Smooth muscle cell (in vitro differentiated cells): ENCODE measurements around the gene HSPBP1. TPM values are rescaled to one million over a fixed set of nuclear protein-coding genes. Genes with fewer than 3 reads are reported as not detected.
A peak's percentile ranks its signal among the peaks of the same experiment; 100 is the strongest.

Experiments used
- DNase-seq: peaks from one replicate; lab custom pipeline; 2025; ENCODE audit not compliant: unreplicated experiment; lab: John Stamatoyannopoulos, UW
- H2AFZ ChIP-seq: fragments of 200-600 bp; sonication (generic); 2 replicates; pipeline ENCODE4 v1.6.0; 2016; ENCODE audit warnings: antibody characterized with exemption, low read depth, mild to moderate bottlenecking
- H3F3A ChIP-seq: fragments of 200-600 bp; sonication (generic); 2 replicates; pipeline ENCODE4 v1.6.0; 2017; ENCODE audit warnings: antibody characterized with exemption, low read depth
- H3K27ac ChIP-seq: fragments of 200-600 bp; sonication (generic); 2 replicates; pipeline ENCODE4 v1.5.1; 2016; ENCODE audit warnings: low read depth, mild to moderate bottlenecking
- H3K27me3 ChIP-seq: fragments of 200-600 bp; sonication (generic); 2 replicates; pipeline ENCODE4 v1.6.1; 2016; ENCODE audit warnings: low read depth, mild to moderate bottlenecking
- H3K36me3 ChIP-seq: fragments of 200-600 bp; sonication (generic); 2 replicates; pipeline ENCODE4 v1.5.1; 2016; ENCODE audit warnings: low read depth
- H3K4me1 ChIP-seq: fragments of 200-600 bp; sonication (generic); 2 replicates; pipeline ENCODE4 v1.5.1; 2016; ENCODE audit warnings: low read depth
- H3K4me2 ChIP-seq: fragments of 200-600 bp; sonication (generic); 2 replicates; pipeline ENCODE4 v1.6.0; 2016; ENCODE audit warnings: mild to moderate bottlenecking
- H3K4me3 ChIP-seq: fragments of 200-600 bp; sonication (generic); 2 replicates; pipeline ENCODE4 v1.5.1; 2016; ENCODE audit warnings: mild to moderate bottlenecking
- H3K79me2 ChIP-seq: fragments of 200-600 bp; sonication (generic); 2 replicates; pipeline ENCODE4 v1.6.0; 2016; ENCODE audit warnings: low read depth, mild to moderate bottlenecking
- H3K9ac ChIP-seq: fragments of 200-600 bp; sonication (generic); 2 replicates; pipeline ENCODE4 v1.6.0; 2016; ENCODE audit warnings: low read depth
- H3K9me3 ChIP-seq: fragments of 200-600 bp; sonication (generic); replicated peaks from 2 replicates; pipeline ENCODE4 v1.5.1; 2016; ENCODE audit warnings: low read depth
- H4K20me1 ChIP-seq: fragments of 200-600 bp; sonication (generic); 2 replicates; pipeline ENCODE4 v1.6.0; 2016; ENCODE audit warnings: low read depth
- CTCF ChIP-seq: fragments of 200-600 bp; sonication (generic); IDR thresholded peaks from 2 replicates; pipeline ENCODE4 v1.5.1; 2017; ENCODE audit warnings: borderline replicate concordance, mild to moderate bottlenecking, antibody characterized with exemption; ENCODE audit not compliant: insufficient read depth, poor library complexity, severe bottlenecking
- WGBS: methylation state at CpG from one replicate; pipeline ENCODE4 v1.1.7; 2016; ENCODE audit warnings: low lambda C conversion rate; 5-methylcytosine and 5-hydroxymethylcytosine counted together
- polyA plus RNA-seq: library from polyadenylated mRNA; unstranded; fragments of >200 nt; fragmentation: Nextera tagmentation; extraction: Ambion mirVana; gene quantifications from 2 replicates; pipeline ENCODE4 v1.2.1, GENCODE V29; 2016
- total RNA-seq: library from RNA; depleted of rRNA; stranded (reverse); fragments of >200 nt; gene quantifications from 2 replicates; pipeline ENCODE4 v1.2.3, GENCODE V29; 2014

HSPBP1 gene
- total and polyA plus RNA-seq, 2 experiments from 2014 or later = 21.5 to 80.0 TPM

GRCh38 chr19:55319785-55320184, 39.9 kb upstream of the HSPBP1 start:
- no peaks in the 10 kb centered on the region for H3F3A ChIP-seq
- H3K27ac ChIP-seq = no peak overlapping the region
- no peak for DNase-seq
- no peak overlapping the region for H3K9ac ChIP-seq
- WGBS = 26% methylated on average over 21 of the region's 21 CpGs
- H3K4me3 ChIP-seq = peak overlapping the region; percentile 32
- H3K4me2 ChIP-seq = peak overlapping the region; percentile 85
- peak overlapping the region; percentile 84 for H2AFZ ChIP-seq
- H3K27me3 ChIP-seq = no peaks in the 10 kb centered on the region
- no peaks in the 10 kb centered on the region for H3K36me3 ChIP-seq
- TF ChIP-seq CTCF = no peak
- H3K4me1 ChIP-seq = no peaks in the 10 kb centered on the region
- no peaks in the 10 kb centered on the region for H3K79me2 ChIP-seq
- no peaks in the 10 kb centered on the region for H3K9me3 ChIP-seq
- no peaks in the 10 kb centered on the region for H4K20me1 ChIP-seq

- Histone ChIP-seq H3K27me3 (no peaks in the 10 kb centered on the region), H3K9me3 (no peaks in the 10 kb centered on the region), H4K20me1 (no peaks in the 10 kb centered on the region), H3K4me1 (no peaks in the 10 kb centered on the region), H3K4me2 (no peak overlapping the region), H3F3A (no peaks in the 10 kb centered on the region), H3K79me2 (no peaks in the 10 kb centered on the region), H3K27ac (no peak overlapping the region), H3K4me3 (no peak overlapping the region), H3K9ac (no peak overlapping the region), H2AFZ (no peak overlapping the region), H3K36me3 (no peaks in the 10 kb centered on the region)
- 88% methylated on average over 8 of the region's 8 CpGs for WGBS
- DNase-seq = no peak
- no peak for TF ChIP-seq CTCF
These were observed 36.7 kb upstream of the HSPBP1 start for GRCh38 chr19:55316646-55317045.

GRCh38 chr19:55315956-55316525, 36.1 kb upstream of the HSPBP1 start:
- no peak for DNase-seq
- H3K27me3 ChIP-seq = no peaks in the 10 kb centered on the region
- no peak for TF ChIP-seq CTCF
- no peaks in the 10 kb centered on the region for H3F3A ChIP-seq
- WGBS = 93% methylated on average over 13 of the region's 13 CpGs
- H3K9ac ChIP-seq = no peak overlapping the region
- no peaks in the 10 kb centered on the region for H3K36me3 ChIP-seq
- H2AFZ ChIP-seq = no peak overlapping the region
- no peaks in the 10 kb centered on the region for H3K4me1 ChIP-seq
- H3K79me2 ChIP-seq = no peaks in the 10 kb centered on the region
- no peak overlapping the region for H3K4me3 ChIP-seq
- no peaks in the 10 kb centered on the region for H4K20me1 ChIP-seq
- no peak overlapping the region for H3K4me2 ChIP-seq
- no peak overlapping the region for H3K27ac ChIP-seq
- no peaks in the 10 kb centered on the region for H3K9me3 ChIP-seq

GRCh38 chr19:55314396-55314795, 34.5 kb upstream of the HSPBP1 start:
- Histone ChIP-seq H3K4me1 (no peaks in the 10 kb centered on the region), H3K27me3 (no peaks in the 10 kb centered on the region), H3K4me3 (no peak overlapping the region), H3K4me2 (no peak overlapping the region), H3F3A (no peaks in the 10 kb centered on the region), H3K79me2 (no peaks in the 10 kb centered on the region), H3K27ac (no peak overlapping the region), H2AFZ (no peak overlapping the region), H3K36me3 (no peaks in the 10 kb centered on the region), H4K20me1 (no peaks in the 10 kb centered on the region), H3K9me3 (no peaks in the 10 kb centered on the region), H3K9ac (no peak overlapping the region)
- no peak for TF ChIP-seq CTCF
- no peak for DNase-seq
- WGBS = 64% methylated on average over 8 of the region's 8 CpGs
